Panc1 (cell line): ENCODE results near the gene ATAD2B. TPM values are rescaled to one million over a fixed set of nuclear protein-coding genes. Genes with fewer than 3 reads are reported as not detected.

Experiments
- ATAC-seq: fragments of 200-7000 bp; cut with Tn5 transposase; 2 replicates; pipeline ENCODE4 v1.9.1; 2020; ENCODE audit warnings: mild to moderate bottlenecking, moderate library complexity
- BruUV-seq: library from RNA; stranded (reverse); fragments of 400-500 nt; replicated peaks from 2 replicates; lab custom pipeline; 2021; lab: Mats Ljungman, UMichigan
- CTCF ChIA-PET: fragments of 300-600 bp; sonication (Branson Sonifier 250); formaldehyde crosslinking; loops from one replicate; lab custom pipeline; 2022; ENCODE audit warnings: antibody characterized with exemption; lab: Charles Lee
- POLR2A ChIA-PET: fragments of 300-600 bp; sonication (Branson Sonifier 250); formaldehyde crosslinking; loops from one replicate; lab custom pipeline; 2022; ENCODE audit warnings: antibody characterized with exemption; lab: Charles Lee
- DNase-seq: peaks from one replicate; pipeline ENCODE4 v3.0.0-alpha.2; 2010; ENCODE audit warnings: low read depth, low spot score
- H3K27ac ChIP-seq: 2 replicates; pipeline ENCODE4 v1.5.1; 2011; ENCODE audit warnings: mild to moderate bottlenecking, low read length, inconsistent platforms
- H3K27me3 ChIP-seq: fragments of 200-500 bp; sonication (Bioruptor generic); 2 replicates; pipeline ENCODE4 v1.6.0; 2014; ENCODE audit warnings: low read length, inconsistent platforms; ENCODE audit not compliant: control insufficient read depth, insufficient read depth
- H3K36me3 ChIP-seq: fragments of 200-500 bp; sonication (Bioruptor generic); 2 replicates; pipeline ENCODE4 v1.5.1; 2014; ENCODE audit warnings: inconsistent platforms, mild to moderate bottlenecking, low read length, moderate library complexity; ENCODE audit not compliant: control insufficient read depth, insufficient read depth
- H3K4me1 ChIP-seq: 2 replicates; pipeline ENCODE4 v1.5.1; 2011; ENCODE audit warnings: inconsistent platforms, mild to moderate bottlenecking, low read length, moderate library complexity; ENCODE audit not compliant: control insufficient read depth, insufficient read depth
- H3K4me3 ChIP-seq, 2 experiments: 2 replicates each; pipeline ENCODE4 v1.5.1; 2011 to 2012; ENCODE audit warnings: low read depth in 2 of 2, low read length in 2 of 2, mild to moderate bottlenecking in 2 of 2, inconsistent platforms in 1 of 2, moderate library complexity in 1 of 2
- H3K9me3 ChIP-seq: fragments of 200-500 bp; sonication (Bioruptor generic); 2 replicates; pipeline ENCODE4 v1.5.1; 2014; ENCODE audit warnings: low read depth, mild to moderate bottlenecking, inconsistent platforms, low read length, moderate library complexity; ENCODE audit not compliant: control insufficient read depth, insufficient read depth
- POLR2AphosphoS5 ChIP-seq: IDR thresholded peaks from 2 replicates; pipeline ENCODE4 v1.6.1; 2012; ENCODE audit warnings: mild to moderate bottlenecking, low read depth, low read length, moderate library complexity
- REST ChIP-seq, 2 experiments: IDR thresholded peaks; 2 replicates each; pipeline ENCODE4 v1.6.1; 2011 to 2012; ENCODE audit warnings: low read depth in 2 of 2, control low read depth in 1 of 2, low read length in 1 of 2, mild to moderate bottlenecking in 1 of 2, moderate library complexity in 1 of 2; ENCODE audit not compliant: insufficient read depth in 1 of 2
- SIN3A ChIP-seq: IDR thresholded peaks from 2 replicates; pipeline ENCODE4 v1.6.1; 2012; ENCODE audit warnings: low read depth, mild to moderate bottlenecking, low read length, moderate library complexity, borderline replicate concordance; ENCODE audit not compliant: insufficient read depth
- TCF7L2 ChIP-seq: IDR thresholded peaks from 2 replicates; pipeline ENCODE4 v1.6.1; 2011; ENCODE audit warnings: mild to moderate bottlenecking, low read depth, low read length, inconsistent platforms
- in situ Hi-C: cut with HindIII; loops from 2 replicates; pipeline ENCODE4 v1.10.0; 2016; ENCODE audit warnings: low sequenced_read_pairs, low pct_unique_long_range_greater_than_20kb
- intact Hi-C: fragments of 100-400 bp; cut with micrococcal nuclease; formaldehyde crosslinking; loops from one replicate; pipeline ENCODE4 v1.10.0; 2022; ENCODE audit not compliant: unreplicated experiment
- total RNA-seq: library from RNA; stranded (reverse); gene quantifications from one replicate; pipeline ENCODE4 v1.2.1, GENCODE V29; 2021; ENCODE audit not compliant: unreplicated experiment
- TF ChIP-seq, protein P1 (sequence below): fragments of 450-650 bp; IDR thresholded peaks from 2 replicates; pipeline ENCODE4 v1.5.1; 2017; ENCODE audit warnings: mild to moderate bottlenecking

The ATAD2B gene
- total RNA-seq, 1 experiment from 2014 or later, result 17.9 TPM

DNA sequence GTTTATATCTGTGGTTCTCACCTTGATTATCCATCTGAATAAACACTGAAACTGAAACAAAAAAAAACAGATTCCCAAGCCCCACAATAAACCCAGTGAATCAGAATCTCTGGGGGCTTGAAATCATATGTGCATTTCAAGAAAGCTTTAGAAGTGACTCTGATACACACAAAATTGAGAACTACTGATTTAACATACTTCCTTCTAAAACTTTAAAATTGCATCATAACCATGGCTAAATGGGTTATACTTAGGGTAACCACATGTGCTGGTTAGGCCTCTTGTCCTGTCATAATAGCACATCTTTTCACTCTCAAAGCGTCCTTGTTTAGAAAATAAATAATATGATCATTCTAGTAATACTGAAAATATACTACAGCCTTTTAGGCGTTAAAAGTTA lies 100.9 kb downstream of the ATAD2B start:
- DNase-seq, result no peak
- no TSS peak for BruUV-seq
- no peaks in the 10 kb centered on the region for H3K9me3 ChIP-seq
- POLR2A ChIA-PET, result no interaction called here
- intact Hi-C loops, result loop anchor here (10.0 kb wide), 1 partner anchor 239 kb away; no protein-coding TSS in a partner anchor
- H3K36me3 ChIP-seq, result no peaks in the 10 kb centered on the region
- H3K27me3 ChIP-seq, result no peaks in the 10 kb centered on the region
- H3K4me3 ChIP-seq, result no peak overlapping the region
- TF ChIP-seq, protein P1, sequence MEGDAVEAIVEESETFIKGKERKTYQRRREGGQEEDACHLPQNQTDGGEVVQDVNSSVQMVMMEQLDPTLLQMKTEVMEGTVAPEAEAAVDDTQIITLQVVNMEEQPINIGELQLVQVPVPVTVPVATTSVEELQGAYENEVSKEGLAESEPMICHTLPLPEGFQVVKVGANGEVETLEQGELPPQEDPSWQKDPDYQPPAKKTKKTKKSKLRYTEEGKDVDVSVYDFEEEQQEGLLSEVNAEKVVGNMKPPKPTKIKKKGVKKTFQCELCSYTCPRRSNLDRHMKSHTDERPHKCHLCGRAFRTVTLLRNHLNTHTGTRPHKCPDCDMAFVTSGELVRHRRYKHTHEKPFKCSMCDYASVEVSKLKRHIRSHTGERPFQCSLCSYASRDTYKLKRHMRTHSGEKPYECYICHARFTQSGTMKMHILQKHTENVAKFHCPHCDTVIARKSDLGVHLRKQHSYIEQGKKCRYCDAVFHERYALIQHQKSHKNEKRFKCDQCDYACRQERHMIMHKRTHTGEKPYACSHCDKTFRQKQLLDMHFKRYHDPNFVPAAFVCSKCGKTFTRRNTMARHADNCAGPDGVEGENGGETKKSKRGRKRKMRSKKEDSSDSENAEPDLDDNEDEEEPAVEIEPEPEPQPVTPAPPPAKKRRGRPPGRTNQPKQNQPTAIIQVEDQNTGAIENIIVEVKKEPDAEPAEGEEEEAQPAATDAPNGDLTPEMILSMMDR, result no peak
- no peak for TF ChIP-seq SIN3A
- TF ChIP-seq POLR2AphosphoS5, result no peak
- TF ChIP-seq REST (IDR thresholded peaks at IDR 0.05; ENCODE audit: insufficient read depth in 1 of 2, low read depth in 2 of 2, low read length in 1 of 2), result no peak
- no peak for TF ChIP-seq TCF7L2
- no peaks in the 10 kb centered on the region for H3K4me1 ChIP-seq
- H3K27ac ChIP-seq, result no peak overlapping the region
- no peak for ATAC-seq
- in situ Hi-C loops, result no loop called here
- CTCF ChIA-PET, result no interaction called here

- intact Hi-C loops, result loop anchor here (10.0 kb wide), 1 partner anchor 240 kb away; no protein-coding TSS in a partner anchor
- no TSS peak for BruUV-seq
- peak; percentile 70 for ATAC-seq
Observed at GRCh38 chr2:23824777-23825212, 102.1 kb downstream of the ATAD2B start.

More at GRCh38 chr2:23824777-23825212, 102.1 kb downstream of the ATAD2B start:
- Histone ChIP-seq H3K27me3 (no peaks in the 10 kb centered on the region), H3K4me1 (no peaks in the 10 kb centered on the region), H3K36me3 (no peaks in the 10 kb centered on the region), H3K4me3 (no peak overlapping the region), H3K27ac (no peak overlapping the region), H3K9me3 (no peaks in the 10 kb centered on the region)
- in situ Hi-C loops, result no loop called here
- TF ChIP-seq, protein P1, result peak; percentile 80
- no peak for TF ChIP-seq TCF7L2
- peak; percentile 48 for DNase-seq
- ChIA-PET CTCF (interaction anchor here (0.6 to 1.3 kb wide), 11 partner anchors 16 to 592 kb away, joined by 3 to 16 read pairs (median 4); partner anchors contain the start of genes ATAD2B and WDCP), POLR2A (interaction anchor here (0.6 to 0.7 kb wide), 2 partner anchors 25 to 286 kb away, joined by 5 to 7 read pairs; no protein-coding TSS in a partner anchor)
